Measurements from ENCODE around the gene TAF10.

GRCh38 chr11:6633422-6634408, 21.7 kb upstream of the TAF10 start:
- TF ChIP-seq EZH2 (IDR thresholded peaks at IDR 0.05; ENCODE audit: low read depth) (no peak), CTCF (conservative IDR thresholded peaks at IDR 0.05) (no peak)

Measured in PC-9 (cell line).